ENCODE results near the gene NDUFA8.
A peak's percentile ranks its signal among the peaks of the same experiment; 100 is the strongest.

The NDUFA8 gene

GRCh38 chr9:122126331-122127261 is 33.0 kb downstream of the NDUFA8 start:
- no peak overlapping the region for H3K27ac Mint-ChIP-seq
- no peaks in the 10 kb centered on the region for H3K36me3 Mint-ChIP-seq (ENCODE audit: low read depth)
- peaks cover 60% of the 10 kb centered on the region for H3K27me3 Mint-ChIP-seq
- peaks cover 7% of the 10 kb centered on the region for H3K4me1 Mint-ChIP-seq (ENCODE audit: low read depth)
- peak overlapping the region; percentile 60 for H3K4me3 Mint-ChIP-seq
- no peaks in the 10 kb centered on the region for H3K9me3 Mint-ChIP-seq
- intact Hi-C loops (cut with micrococcal nuclease) = no loop called here

- Mint-ChIP-seq H3K36me3 (ENCODE audit: low read depth) (no peaks in the 10 kb centered on the region), H3K27me3 (peaks cover 54% of the 10 kb centered on the region), H3K4me1 (ENCODE audit: low read depth) (peaks cover 7% of the 10 kb centered on the region), H3K4me3 (no peak overlapping the region), H3K9me3 (no peaks in the 10 kb centered on the region), H3K27ac (no peak overlapping the region)
- intact Hi-C loops (cut with micrococcal nuclease) = loop anchor here (1.0 kb wide), 3 partner anchors 225 to 685 kb away; no protein-coding TSS in a partner anchor
Measured at GRCh38 chr9:122125509-122126330, 33.9 kb downstream of the NDUFA8 start.

- Mint-ChIP-seq H3K9me3 (no peaks in the 10 kb centered on the region), H3K27ac (no peak overlapping the region), H3K27me3 (peaks cover 52% of the 10 kb centered on the region), H3K36me3 (ENCODE audit: low read depth) (no peaks in the 10 kb centered on the region), H3K4me1 (ENCODE audit: low read depth) (peaks cover 7% of the 10 kb centered on the region), H3K4me3 (no peak overlapping the region)
- intact Hi-C loops (cut with micrococcal nuclease) = loop anchor here (1.0 kb wide), 3 partner anchors 225 to 685 kb away; no protein-coding TSS in a partner anchor
Measured at GRCh38 chr9:122125158-122125508, 34.4 kb downstream of the NDUFA8 start.

GRCh38 chr9:122124528-122124927 is 35.1 kb downstream of the NDUFA8 start:
- Mint-ChIP-seq H3K4me1 (ENCODE audit: low read depth) (peaks cover 7% of the 10 kb centered on the region), H3K27ac (no peak overlapping the region), H3K36me3 (ENCODE audit: low read depth) (no peaks in the 10 kb centered on the region), H3K27me3 (peaks cover 51% of the 10 kb centered on the region), H3K4me3 (no peak overlapping the region), H3K9me3 (no peaks in the 10 kb centered on the region)
- intact Hi-C loops (cut with micrococcal nuclease) = no loop called here

- intact Hi-C loops (cut with micrococcal nuclease) = no loop called here
- no peak overlapping the region for H3K4me3 Mint-ChIP-seq
- no peaks in the 10 kb centered on the region for H3K9me3 Mint-ChIP-seq
- H3K27me3 Mint-ChIP-seq = peaks cover 49% of the 10 kb centered on the region
- no peaks in the 10 kb centered on the region for H3K36me3 Mint-ChIP-seq (ENCODE audit: low read depth)
- peaks cover 7% of the 10 kb centered on the region for H3K4me1 Mint-ChIP-seq (ENCODE audit: low read depth)
- H3K27ac Mint-ChIP-seq = no peak overlapping the region
Measured at GRCh38 chr9:122124048-122124447, 35.5 kb downstream of the NDUFA8 start.

GRCh38 chr9:122122903-122123632 is 36.5 kb downstream of the NDUFA8 start:
- Mint-ChIP-seq H3K4me1 (ENCODE audit: low read depth) (peaks cover 7% of the 10 kb centered on the region), H3K9me3 (no peaks in the 10 kb centered on the region), H3K27ac (no peak overlapping the region), H3K4me3 (no peak overlapping the region), H3K27me3 (peaks cover 43% of the 10 kb centered on the region), H3K36me3 (ENCODE audit: low read depth) (no peaks in the 10 kb centered on the region)
- intact Hi-C loops (cut with micrococcal nuclease) = loop anchor here (1.0 kb wide), 1 partner anchor 24 kb away; no protein-coding TSS in a partner anchor

GRCh38 chr9:122122468-122122867 is 37.1 kb downstream of the NDUFA8 start:
- Mint-ChIP-seq H3K27me3 (peaks cover 37% of the 10 kb centered on the region), H3K36me3 (ENCODE audit: low read depth) (no peaks in the 10 kb centered on the region), H3K4me1 (ENCODE audit: low read depth) (peaks cover 7% of the 10 kb centered on the region), H3K4me3 (no peak overlapping the region), H3K9me3 (no peaks in the 10 kb centered on the region), H3K27ac (no peak overlapping the region)
- intact Hi-C loops (cut with micrococcal nuclease) = no loop called here

- no peaks in the 10 kb centered on the region for H3K9me3 Mint-ChIP-seq
- H3K36me3 Mint-ChIP-seq (ENCODE audit: low read depth) = no peaks in the 10 kb centered on the region
- peaks cover 7% of the 10 kb centered on the region for H3K4me1 Mint-ChIP-seq (ENCODE audit: low read depth)
- H3K4me3 Mint-ChIP-seq = no peak overlapping the region
- peaks cover 32% of the 10 kb centered on the region for H3K27me3 Mint-ChIP-seq
- intact Hi-C loops (cut with micrococcal nuclease) = no loop called here
- H3K27ac Mint-ChIP-seq = no peak overlapping the region
Measured at GRCh38 chr9:122121931-122122330, 37.6 kb downstream of the NDUFA8 start.

GRCh38 chr9:122121391-122121790 is 38.2 kb downstream of the NDUFA8 start:
- intact Hi-C loops (cut with micrococcal nuclease) = no loop called here
- H3K4me3 Mint-ChIP-seq = no peak overlapping the region
- no peaks in the 10 kb centered on the region for H3K9me3 Mint-ChIP-seq
- peaks cover 4% of the 10 kb centered on the region for H3K4me1 Mint-ChIP-seq (ENCODE audit: low read depth)
- no peaks in the 10 kb centered on the region for H3K36me3 Mint-ChIP-seq (ENCODE audit: low read depth)
- no peak overlapping the region for H3K27ac Mint-ChIP-seq
- H3K27me3 Mint-ChIP-seq = peaks cover 27% of the 10 kb centered on the region

GRCh38 chr9:122120316-122121071 is 39.1 kb downstream of the NDUFA8 start:
- H3K27me3 Mint-ChIP-seq = peaks cover 18% of the 10 kb centered on the region
- H3K27ac Mint-ChIP-seq = no peak overlapping the region
- H3K9me3 Mint-ChIP-seq = no peaks in the 10 kb centered on the region
- intact Hi-C loops (cut with micrococcal nuclease) = no loop called here
- no peaks in the 10 kb centered on the region for H3K36me3 Mint-ChIP-seq (ENCODE audit: low read depth)
- H3K4me3 Mint-ChIP-seq = no peak overlapping the region
- no peaks in the 10 kb centered on the region for H3K4me1 Mint-ChIP-seq (ENCODE audit: low read depth)

GRCh38 chr9:122119721-122120120 is 39.9 kb downstream of the NDUFA8 start:
- Mint-ChIP-seq H3K27me3 (peaks cover 13% of the 10 kb centered on the region), H3K4me3 (no peak overlapping the region), H3K9me3 (no peaks in the 10 kb centered on the region), H3K36me3 (ENCODE audit: low read depth) (no peaks in the 10 kb centered on the region), H3K4me1 (ENCODE audit: low read depth) (no peaks in the 10 kb centered on the region), H3K27ac (no peak overlapping the region)
- intact Hi-C loops (cut with micrococcal nuclease) = no loop called here

GRCh38 chr9:122119166-122119521 is 40.4 kb downstream of the NDUFA8 start:
- Mint-ChIP-seq H3K4me3 (no peak overlapping the region), H3K36me3 (ENCODE audit: low read depth) (no peaks in the 10 kb centered on the region), H3K27ac (no peak overlapping the region), H3K27me3 (peaks cover 8% of the 10 kb centered on the region), H3K9me3 (no peaks in the 10 kb centered on the region), H3K4me1 (ENCODE audit: low read depth) (no peaks in the 10 kb centered on the region)
- intact Hi-C loops (cut with micrococcal nuclease) = no loop called here

Measured in dendritic cell treated with granulocyte-macrophage colony-stimulating factor and Interleukin-4, amounts not matched to agents 40 ng/mL and 50 ng/mL, for 4 days (primary cell).